ENCODE results near the gene CLN3.

DNA sequence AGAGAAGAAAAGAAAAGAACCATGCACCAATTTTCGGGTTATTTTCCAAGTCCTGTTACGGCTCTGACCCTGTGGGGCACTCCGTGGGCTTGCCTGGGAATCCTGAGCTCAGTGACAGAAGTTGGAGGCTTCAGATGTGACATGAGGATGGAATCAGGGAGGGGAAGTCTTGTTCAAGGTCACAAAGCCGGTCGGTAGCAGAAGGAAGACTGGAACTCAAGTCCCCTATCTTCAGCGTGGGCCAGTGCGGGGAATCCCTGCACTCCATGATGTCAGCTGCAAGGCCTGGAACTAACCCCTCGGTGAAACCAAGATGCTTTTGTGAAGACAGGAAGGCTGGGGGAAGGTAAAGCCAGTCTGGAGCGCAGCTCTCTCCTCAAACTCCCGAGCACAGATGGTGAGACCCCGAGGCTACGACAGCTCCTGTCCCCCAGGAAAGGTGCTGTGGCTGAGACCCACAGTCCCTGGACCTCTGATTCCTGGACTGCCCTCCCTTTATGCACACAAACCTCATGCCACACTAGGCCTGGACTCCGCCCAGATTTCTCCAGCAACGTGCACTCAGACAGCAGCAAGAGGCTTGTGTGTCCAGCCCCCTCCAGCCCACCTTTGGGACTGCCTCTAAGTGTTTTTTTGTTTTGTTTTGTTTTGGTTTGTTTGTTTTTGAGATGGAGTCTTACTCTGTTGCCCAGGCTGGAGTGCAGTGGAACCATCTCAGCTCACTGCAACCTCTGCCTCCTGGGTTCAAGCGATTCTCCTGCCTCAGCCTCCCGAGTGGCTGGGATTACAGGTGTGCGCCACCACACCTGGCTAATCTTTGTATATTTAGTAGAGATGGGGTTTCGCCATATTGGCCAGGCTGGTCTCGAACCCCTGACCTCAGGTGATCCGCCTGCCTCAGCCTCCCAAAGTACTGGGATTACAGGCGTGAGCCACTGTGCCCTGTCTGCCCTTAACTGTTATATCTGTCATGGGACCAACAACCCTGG, 20.2 kb upstream of the CLN3 start:
- no peak for TF ChIP-seq EZH2 (IDR thresholded peaks at IDR 0.05; ENCODE audit: borderline replicate concordance, insufficient read depth, low read length, poor library complexity, severe bottlenecking)
- TF ChIP-seq, protein P1, sequence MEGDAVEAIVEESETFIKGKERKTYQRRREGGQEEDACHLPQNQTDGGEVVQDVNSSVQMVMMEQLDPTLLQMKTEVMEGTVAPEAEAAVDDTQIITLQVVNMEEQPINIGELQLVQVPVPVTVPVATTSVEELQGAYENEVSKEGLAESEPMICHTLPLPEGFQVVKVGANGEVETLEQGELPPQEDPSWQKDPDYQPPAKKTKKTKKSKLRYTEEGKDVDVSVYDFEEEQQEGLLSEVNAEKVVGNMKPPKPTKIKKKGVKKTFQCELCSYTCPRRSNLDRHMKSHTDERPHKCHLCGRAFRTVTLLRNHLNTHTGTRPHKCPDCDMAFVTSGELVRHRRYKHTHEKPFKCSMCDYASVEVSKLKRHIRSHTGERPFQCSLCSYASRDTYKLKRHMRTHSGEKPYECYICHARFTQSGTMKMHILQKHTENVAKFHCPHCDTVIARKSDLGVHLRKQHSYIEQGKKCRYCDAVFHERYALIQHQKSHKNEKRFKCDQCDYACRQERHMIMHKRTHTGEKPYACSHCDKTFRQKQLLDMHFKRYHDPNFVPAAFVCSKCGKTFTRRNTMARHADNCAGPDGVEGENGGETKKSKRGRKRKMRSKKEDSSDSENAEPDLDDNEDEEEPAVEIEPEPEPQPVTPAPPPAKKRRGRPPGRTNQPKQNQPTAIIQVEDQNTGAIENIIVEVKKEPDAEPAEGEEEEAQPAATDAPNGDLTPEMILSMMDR (IDR thresholded peaks at IDR 0.05; ENCODE audit: poor library complexity, severe bottlenecking), result no peak
- no peak for TF ChIP-seq RAD21 (conservative IDR thresholded peaks at IDR 0.05)
- no peak for TF ChIP-seq EP300 (conservative IDR thresholded peaks at IDR 0.05; ENCODE audit: poor library complexity, severe bottlenecking)
- no peak for TF ChIP-seq POLR2AphosphoS5 (IDR thresholded peaks at IDR 0.05)
- no peak for TF ChIP-seq MXI1 (conservative IDR thresholded peaks at IDR 0.05; ENCODE audit: poor library complexity, severe bottlenecking)
- TF ChIP-seq SMC3 (conservative IDR thresholded peaks at IDR 0.05; ENCODE audit: poor library complexity), result no peak
- no peak for TF ChIP-seq REST (IDR thresholded peaks at IDR 0.05; ENCODE audit: borderline replicate concordance)
- TF ChIP-seq TAF1 (IDR thresholded peaks at IDR 0.05; ENCODE audit: low read depth), result no peak
